COLO668 (cell line): Measurements from ENCODE around the gene ENG.
A peak's percentile ranks its signal among the peaks of the same experiment; 100 is the strongest.

Source experiments
- DNase-seq: peaks from one replicate; lab custom pipeline; 2025; ENCODE audit not compliant: unreplicated experiment; lab: John Stamatoyannopoulos, UW

The ENG gene

DNA sequence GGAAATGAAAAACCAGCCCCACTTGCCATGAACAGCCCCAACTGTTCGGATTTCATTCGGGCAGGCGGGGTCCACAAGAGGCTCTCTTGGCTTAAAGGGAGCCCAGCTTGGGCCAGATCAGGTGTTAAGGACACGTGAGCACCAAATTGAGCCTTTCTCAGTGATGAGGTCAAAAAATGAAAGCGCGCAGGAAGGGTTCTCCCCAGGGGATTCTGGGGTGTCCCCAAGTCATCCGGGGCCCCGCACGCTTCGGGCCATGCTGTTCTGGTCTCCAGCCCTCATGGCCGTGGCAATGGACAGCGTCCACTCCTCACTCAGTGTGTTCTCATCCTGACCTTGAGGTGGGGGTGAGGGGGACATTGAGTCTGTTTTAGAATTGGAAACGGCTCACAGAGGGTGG, 12.1 kb upstream of the ENG start:
- DNase-seq, result no peak

- no peak for DNase-seq
Observed at GRCh38 chr9:127865645-127866464, 11.4 kb upstream of the ENG start.

DNA sequence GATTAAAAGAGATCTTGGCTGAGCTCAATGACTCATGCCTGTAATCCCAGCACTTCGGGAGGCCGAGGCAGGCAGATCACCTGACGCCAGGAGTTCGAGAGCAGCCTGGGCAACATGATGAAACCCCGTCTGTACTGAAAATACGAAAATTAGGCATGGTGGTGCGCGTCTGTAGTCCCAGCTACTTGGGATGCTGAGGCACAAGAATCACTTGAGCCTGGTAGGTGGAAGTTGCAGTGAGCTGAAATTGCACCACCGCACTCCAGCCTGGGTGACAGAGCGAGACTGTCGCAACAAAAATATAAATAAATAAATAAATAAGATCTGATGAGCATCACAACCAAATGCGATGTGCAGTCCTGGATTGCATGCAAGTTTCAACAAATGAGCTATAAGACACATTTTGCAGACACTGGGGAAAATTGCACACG, 8.7 kb upstream of the ENG start:
- DNase-seq, result no peak

GRCh38 chr9:127862075-127863011, 7.9 kb upstream of the ENG start:
- DNase-seq, result no peak

DNA sequence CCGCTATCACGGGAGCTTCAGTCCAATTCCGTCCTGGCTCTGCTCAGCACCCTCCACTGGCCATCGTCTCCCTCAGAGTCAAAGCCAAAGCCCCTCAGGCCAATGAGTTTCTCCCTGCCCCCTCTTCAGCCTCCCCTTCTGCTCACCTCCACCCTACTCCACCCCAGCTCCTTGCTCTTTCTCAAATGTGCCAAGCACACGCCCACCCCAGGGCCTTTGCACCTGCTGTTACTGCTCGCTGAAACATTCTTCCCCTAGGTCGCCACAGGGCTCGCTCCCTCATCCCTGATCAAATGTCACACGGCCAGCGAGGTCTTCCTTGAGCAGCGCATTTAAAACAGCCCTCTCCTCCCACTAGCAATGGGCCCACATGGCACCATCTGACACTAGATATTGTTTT, 6.3 kb upstream of the ENG start:
- no peak for DNase-seq

- DNase-seq, result no peak
Observed at GRCh38 chr9:127860260-127860659, 5.8 kb upstream of the ENG start.

DNA sequence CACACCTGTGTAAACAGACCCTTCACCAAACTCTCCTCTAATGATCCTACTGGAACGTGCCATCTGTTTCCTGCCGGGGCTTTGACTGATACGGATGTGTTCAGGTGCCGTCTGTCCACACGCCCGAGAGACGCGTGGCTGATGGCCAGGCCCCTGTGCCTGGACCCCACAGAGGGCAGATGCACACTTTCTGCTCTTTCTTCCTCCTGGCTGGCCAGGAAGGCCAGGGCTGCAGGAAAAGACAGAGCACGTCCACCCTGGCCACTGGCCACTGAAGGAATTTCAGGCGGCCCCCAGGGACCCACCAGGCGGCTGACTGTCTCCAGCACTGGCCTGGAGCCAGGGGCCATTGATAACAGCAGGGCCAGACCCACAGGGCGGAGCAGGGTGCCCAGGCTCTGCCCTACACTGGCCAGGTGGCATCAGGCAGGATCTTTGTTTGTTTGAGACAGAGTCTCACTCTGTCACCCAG, 3.6 kb upstream of the ENG start:
- peak; percentile 82 for DNase-seq

- no peak for DNase-seq
Observed at GRCh38 chr9:127857278-127857677, 2.8 kb upstream of the ENG start.

GRCh38 chr9:127856729-127857116, 2.3 kb upstream of the ENG start:
- no peak for DNase-seq

- DNase-seq, result no peak
Observed at GRCh38 chr9:127856094-127856728, 1.8 kb upstream of the ENG start.

- no peak for DNase-seq
Observed at GRCh38 chr9:127855522-127855921, 1.1 kb upstream of the ENG start.

DNA sequence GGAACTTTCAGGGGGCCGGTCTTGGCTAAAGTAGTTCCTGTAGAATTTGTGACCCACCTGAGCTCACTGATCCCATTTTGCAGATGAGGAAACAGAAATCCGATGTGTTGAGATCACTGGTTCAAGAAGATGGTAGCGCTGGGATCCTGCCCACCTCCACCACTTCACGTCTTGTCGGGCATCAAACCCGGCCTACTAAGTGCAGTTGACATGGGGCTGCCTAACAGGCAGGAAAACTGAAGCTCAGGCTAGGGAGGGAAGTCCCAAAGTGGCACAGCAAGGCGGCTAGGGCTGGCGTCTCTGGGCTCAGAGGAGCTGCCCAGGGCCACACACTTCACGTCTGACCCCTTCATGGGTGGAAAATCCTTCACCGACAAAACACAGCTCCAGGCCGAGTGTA, 502 bp upstream of the ENG start:
- no peak for DNase-seq

GRCh38 chr9:127853312-127854183, 910 bp downstream of the ENG start:
- DNase-seq, result no peak

DNA sequence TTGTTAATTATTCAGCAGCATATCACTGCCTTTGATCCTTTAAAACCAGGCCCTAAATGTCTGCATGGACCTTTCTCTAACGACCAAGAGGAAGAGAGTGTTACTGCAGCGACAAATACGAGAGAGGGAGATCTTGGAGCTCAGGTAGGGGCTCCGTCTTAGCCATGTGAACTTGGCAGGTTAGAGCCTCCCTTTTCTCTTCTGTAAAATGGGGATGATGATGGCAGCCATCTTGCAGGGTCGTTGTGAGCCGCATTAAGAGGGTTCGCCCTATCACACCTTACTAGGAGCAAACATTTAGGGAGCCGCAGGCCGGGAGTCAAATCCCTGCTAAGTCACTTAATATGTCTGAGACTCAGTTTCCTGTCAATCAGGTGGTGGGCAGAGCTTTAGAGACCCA, 1.6 kb downstream of the ENG start:
- no peak for DNase-seq

DNA sequence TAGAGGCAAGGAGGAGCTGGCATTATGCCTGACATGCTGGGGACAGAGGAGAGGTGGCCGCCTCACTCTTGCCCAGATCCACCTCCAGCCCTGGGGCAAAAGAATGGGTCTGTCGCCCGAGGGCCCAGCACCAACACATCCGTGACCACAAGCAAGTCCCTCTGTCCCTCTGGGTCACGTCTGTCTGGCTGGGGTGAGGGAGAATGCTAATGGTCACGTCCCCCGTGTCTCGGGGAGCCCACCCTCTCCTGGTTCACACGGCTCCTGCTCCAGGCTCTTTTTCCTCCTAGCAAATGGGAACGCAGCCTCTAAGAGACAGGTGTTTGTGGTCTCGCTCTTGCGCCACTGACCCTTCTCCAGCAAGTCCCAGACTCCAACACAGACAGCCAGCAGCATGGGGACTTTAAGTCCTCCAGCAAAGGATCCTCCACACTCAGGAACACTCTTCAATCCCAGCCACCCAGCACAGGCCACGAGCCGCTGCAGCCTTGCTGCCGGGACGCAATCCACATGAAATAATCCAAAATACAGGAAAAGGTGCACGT, 4.1 kb downstream of the ENG start:
- DNase-seq, result no peak

- DNase-seq, result no peak
Observed at GRCh38 chr9:127848756-127849504, 5.5 kb downstream of the ENG start.

DNA sequence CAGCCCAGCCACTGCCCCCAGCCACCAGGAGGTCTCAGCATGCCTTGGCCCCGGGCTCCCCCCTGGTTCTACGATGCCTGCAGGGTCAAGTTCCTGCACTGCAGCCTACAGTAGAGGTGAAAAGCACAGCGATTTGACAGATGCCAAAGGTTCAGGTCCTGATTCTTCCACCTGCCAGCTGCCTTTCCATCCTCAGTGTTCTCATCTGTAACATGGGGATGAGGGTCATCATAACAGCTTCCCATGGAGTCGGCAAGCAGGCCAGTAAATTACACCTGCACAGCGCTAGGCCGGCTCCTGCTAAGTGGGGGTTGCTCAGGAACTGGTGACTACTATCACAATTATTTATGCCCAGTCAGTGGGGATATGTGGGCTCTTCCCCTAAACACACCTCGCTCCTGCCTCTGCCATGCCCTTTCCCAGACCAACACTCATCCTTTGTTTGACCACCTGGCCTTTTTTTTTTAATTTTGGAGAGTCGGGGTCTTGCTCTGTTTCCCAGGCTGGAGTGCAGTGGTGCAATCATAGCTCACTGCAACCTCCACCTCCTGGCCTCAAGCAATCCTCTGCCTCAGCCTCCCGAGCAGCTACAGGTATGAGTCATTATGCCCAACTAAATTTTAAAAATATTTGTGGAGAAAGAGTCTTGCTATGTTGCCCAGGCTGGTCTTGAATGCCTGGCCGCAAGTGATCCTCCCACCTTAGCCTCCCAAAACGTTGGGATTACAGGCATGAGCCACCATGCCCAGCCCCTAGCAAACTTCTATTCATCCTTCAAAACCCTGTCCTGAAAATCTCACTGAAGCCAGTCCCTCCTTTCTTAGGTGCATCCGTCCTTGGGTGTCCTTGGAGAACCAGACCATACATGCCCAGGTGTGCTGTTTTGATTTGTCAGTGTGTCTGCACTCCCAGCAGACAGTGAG, 6.4 kb downstream of the ENG start:
- no peak for DNase-seq

DNA sequence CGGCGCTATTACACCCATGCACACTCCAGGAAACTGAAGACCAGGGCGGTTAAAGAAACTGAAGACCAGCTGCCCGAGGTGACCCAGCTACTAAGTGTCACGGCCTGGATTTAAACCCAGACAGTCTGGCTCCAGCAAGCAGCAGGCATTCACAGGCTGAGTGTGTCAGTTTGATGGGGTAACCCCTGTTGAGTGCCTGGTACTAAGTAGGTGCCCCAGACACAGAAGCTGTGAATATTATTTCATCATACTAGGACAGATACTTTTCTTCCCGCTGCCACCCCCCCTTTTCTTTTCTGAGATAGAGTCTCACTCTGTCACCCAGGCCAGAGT, 7.3 kb downstream of the ENG start:
- no peak for DNase-seq
